ENCODE results near the gene OR11H7.
"Not testable (repeated sequence)": the region's sequence is repeated elsewhere in the genome, so short reads cannot be mapped to it uniquely, and the experiment has no call there.

GRCh38 chr14:20280265-20280664 is 51.5 kb downstream of the OR11H7 start:
- TF ChIP-seq CTCF, POLR2A (IDR thresholded peaks at IDR 0.05): not testable (repeated sequence)
